NT2/D1 (cell line): ENCODE data around the gene LPIN2.
"Not testable (repeated sequence)": the region's sequence is repeated elsewhere in the genome, so short reads cannot be mapped to it uniquely, and the experiment has no call there.

ENCODE experiments used
- DNase-seq: peaks from one replicate; pipeline ENCODE4 v3.0.0-alpha.2; 2011; ENCODE audit warnings: low read depth, low spot score
- H3K27me3 ChIP-seq: 2 replicates; pipeline ENCODE4 v1.6.0; 2011; ENCODE audit warnings: mild to moderate bottlenecking; ENCODE audit not compliant: insufficient read length, insufficient read depth
- H3K36me3 ChIP-seq: 2 replicates; pipeline ENCODE4 v1.6.1; 2011; ENCODE audit warnings: mild to moderate bottlenecking, low read length, mixed read lengths; ENCODE audit not compliant: insufficient read depth, insufficient read length
- H3K4me1 ChIP-seq: 2 replicates; pipeline ENCODE4 v1.5.1; 2011; ENCODE audit not compliant: insufficient read depth, insufficient read length
- H3K4me3 ChIP-seq: 2 replicates; pipeline ENCODE4 v1.5.1; 2011; ENCODE audit warnings: low read depth; ENCODE audit not compliant: insufficient read length
- H3K9ac ChIP-seq: 2 replicates; pipeline ENCODE4 v1.6.0; 2011; ENCODE audit warnings: low read depth; ENCODE audit not compliant: insufficient read length
- H3K9me3 ChIP-seq: 2 replicates; pipeline ENCODE4 v1.5.1; 2011; ENCODE audit warnings: mild to moderate bottlenecking, low read length; ENCODE audit not compliant: insufficient read depth
- SUZ12 ChIP-seq: IDR thresholded peaks from 2 replicates; pipeline ENCODE4 v1.6.1; 2011; ENCODE audit not compliant: insufficient read length, insufficient read depth; ENCODE audit errors: extremely low read depth
- YY1 ChIP-seq: IDR thresholded peaks from 2 replicates; pipeline ENCODE4 v1.6.1; 2011; ENCODE audit not compliant: insufficient read length, insufficient read depth
- ZNF274 ChIP-seq: IDR thresholded peaks from 2 replicates; pipeline ENCODE4 v1.6.1; 2011; ENCODE audit warnings: mild to moderate bottlenecking, low read depth, low read length

LPIN2 gene

GRCh38 chr18:3051718-3052410, 38.9 kb upstream of the LPIN2 start:
- no peaks in the 10 kb centered on the region for H3K27me3 ChIP-seq

GRCh38 chr18:3049897-3050454, 37.0 kb upstream of the LPIN2 start:
- H3K27me3 ChIP-seq, H3K36me3 ChIP-seq, DNase-seq, H3K9me3 ChIP-seq, H3K4me3 ChIP-seq, H3K9ac ChIP-seq, H3K4me1 ChIP-seq: not testable (repeated sequence)

More at GRCh38 chr18:3051718-3052410, 38.9 kb upstream of the LPIN2 start:
- no peaks in the 10 kb centered on the region for H3K4me1 ChIP-seq
- no peaks in the 10 kb centered on the region for H3K36me3 ChIP-seq
- TF ChIP-seq YY1 (no peak), SUZ12 (no peak), ZNF274 (no peak)
- DNase-seq, result no peak
- H3K9me3 ChIP-seq, result no peaks in the 10 kb centered on the region
- H3K9ac ChIP-seq, result no peak overlapping the region
- H3K4me3 ChIP-seq, result no peak overlapping the region

- no peaks in the 10 kb centered on the region for H3K9me3 ChIP-seq
- no peaks in the 10 kb centered on the region for H3K36me3 ChIP-seq
- TF ChIP-seq SUZ12 (no peak), ZNF274 (no peak), YY1 (no peak)
- no peaks in the 10 kb centered on the region for H3K27me3 ChIP-seq
- DNase-seq, result no peak
- no peak overlapping the region for H3K4me3 ChIP-seq
- H3K9ac ChIP-seq, result no peak overlapping the region
- no peaks in the 10 kb centered on the region for H3K4me1 ChIP-seq
Measured at GRCh38 chr18:3048820-3049349, 35.9 kb upstream of the LPIN2 start.

GRCh38 chr18:3048121-3048520, 35.2 kb upstream of the LPIN2 start:
- Histone ChIP-seq H3K4me3 (no peak overlapping the region), H3K36me3 (no peaks in the 10 kb centered on the region), H3K27me3 (no peaks in the 10 kb centered on the region), H3K4me1 (no peaks in the 10 kb centered on the region), H3K9ac (no peak overlapping the region), H3K9me3 (no peaks in the 10 kb centered on the region)
- TF ChIP-seq ZNF274, result no peak
- no peak for TF ChIP-seq SUZ12
- TF ChIP-seq YY1, result no peak
- DNase-seq, result no peak

- Histone ChIP-seq H3K27me3 (no peaks in the 10 kb centered on the region), H3K9me3 (no peaks in the 10 kb centered on the region), H3K36me3 (no peaks in the 10 kb centered on the region), H3K4me1 (no peaks in the 10 kb centered on the region), H3K9ac (no peak overlapping the region), H3K4me3 (no peak overlapping the region)
- TF ChIP-seq ZNF274 (no peak), YY1 (no peak), SUZ12 (no peak)
- no peak for DNase-seq
Measured at GRCh38 chr18:3046216-3046808, 33.4 kb upstream of the LPIN2 start.

GRCh38 chr18:3044931-3045698, 32.2 kb upstream of the LPIN2 start:
- TF ChIP-seq ZNF274, result no peak
- TF ChIP-seq YY1, result no peak
- no peak for TF ChIP-seq SUZ12
- H3K27me3 ChIP-seq, result no peaks in the 10 kb centered on the region
- H3K4me1 ChIP-seq, result no peaks in the 10 kb centered on the region
- no peak overlapping the region for H3K9ac ChIP-seq
- no peaks in the 10 kb centered on the region for H3K36me3 ChIP-seq
- no peaks in the 10 kb centered on the region for H3K9me3 ChIP-seq
- H3K4me3 ChIP-seq, result no peak overlapping the region
- no peak for DNase-seq

GRCh38 chr18:3042379-3042778, 29.4 kb upstream of the LPIN2 start:
- H3K27me3 ChIP-seq, result no peaks in the 10 kb centered on the region
- H3K9ac ChIP-seq, result no peak overlapping the region
- H3K4me3 ChIP-seq, result no peak overlapping the region
- no peaks in the 10 kb centered on the region for H3K36me3 ChIP-seq
- TF ChIP-seq SUZ12 (no peak), YY1 (no peak), ZNF274 (no peak)
- no peaks in the 10 kb centered on the region for H3K9me3 ChIP-seq
- no peak for DNase-seq
- H3K4me1 ChIP-seq, result no peaks in the 10 kb centered on the region
